Measurements from ENCODE around the gene DNAH11. TPM values are rescaled to one million over a fixed set of nuclear protein-coding genes. Genes with fewer than 3 reads are reported as not detected.
"Not testable (repeated sequence)": the region's sequence is repeated elsewhere in the genome, so short reads cannot be mapped to it uniquely, and the experiment has no call there.

Gene DNAH11
- polyA plus RNA-seq, 1 experiment: not detected

DNA sequence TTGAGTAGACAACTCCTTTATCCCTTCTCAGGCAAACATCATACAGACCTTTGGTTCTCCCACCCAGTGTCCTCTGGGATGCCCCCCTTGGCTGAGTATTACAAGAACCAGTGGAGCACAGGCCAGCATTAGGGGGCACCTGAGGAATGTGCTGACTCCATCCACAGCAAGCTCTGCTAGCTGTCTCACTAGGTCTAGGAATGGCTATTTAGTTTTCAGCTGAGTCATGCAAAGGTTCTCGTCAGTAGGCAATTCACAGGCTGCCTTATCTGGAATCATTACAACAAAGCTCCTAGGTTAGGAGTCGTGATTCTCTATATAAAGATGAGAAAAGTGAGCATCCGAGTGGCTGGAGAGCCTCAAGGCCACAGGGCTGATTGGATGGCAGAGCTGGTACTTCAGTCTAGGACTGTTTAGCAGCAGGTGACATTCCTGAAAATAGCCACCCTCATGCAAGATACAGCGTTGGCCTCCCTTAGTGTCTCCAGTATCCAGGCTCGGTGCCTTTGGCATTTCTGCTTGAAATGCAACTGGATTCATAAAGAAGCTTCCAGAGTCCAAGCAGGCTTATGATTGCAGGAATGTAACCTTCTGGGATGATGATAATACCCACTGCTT, 327.1 kb downstream of the DNAH11 start:
- Histone ChIP-seq H3K27ac (ENCODE audit: low read depth, low read length) (no peak overlapping the region), H3K4me3 (ENCODE audit: low read depth, low read length) (no peak overlapping the region), H3K9me3 (ENCODE audit: control insufficient read depth, insufficient read depth, low read length) (no peaks in the 10 kb centered on the region), H3K27me3 (ENCODE audit: control insufficient read depth, insufficient read depth, low read length) (no peaks in the 10 kb centered on the region)
- ChIA-PET CTCF (no interaction called here), POLR2A (no interaction called here)
- DNase-seq (ENCODE audit: low read depth, low spot score): no peak
- no peak for TF ChIP-seq CTCF (IDR thresholded peaks at IDR 0.05; ENCODE audit: low read depth, low read length)

DNA sequence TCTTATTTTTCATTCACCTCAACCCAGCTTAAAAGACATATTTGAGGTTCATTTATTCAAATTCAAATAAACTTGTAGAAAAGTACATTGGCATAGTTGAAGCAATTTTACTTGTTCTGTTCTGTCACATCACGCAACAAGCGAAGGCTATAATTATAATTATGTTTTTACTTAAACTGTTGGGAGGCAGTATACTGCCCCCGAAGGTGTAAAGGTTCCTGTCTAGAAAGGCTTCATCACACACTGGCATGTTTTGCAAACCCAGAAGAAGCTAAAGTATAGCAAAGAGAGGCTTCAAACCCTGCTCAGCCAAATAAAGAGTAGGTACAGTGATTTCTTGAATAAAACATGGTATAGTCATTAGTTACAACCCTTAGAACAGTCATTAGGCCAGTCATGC, 340.2 kb downstream of the DNAH11 start:
- DNase-seq (ENCODE audit: low read depth, low spot score): no peak
- H3K27ac ChIP-seq (ENCODE audit: low read depth, low read length): no peak overlapping the region
- no peaks in the 10 kb centered on the region for H3K27me3 ChIP-seq (ENCODE audit: control insufficient read depth, insufficient read depth, low read length)
- TF ChIP-seq CTCF (IDR thresholded peaks at IDR 0.05; ENCODE audit: low read depth, low read length): no peak
- ChIA-PET CTCF (no interaction called here), POLR2A (no interaction called here)
- no peaks in the 10 kb centered on the region for H3K9me3 ChIP-seq (ENCODE audit: control insufficient read depth, insufficient read depth, low read length)
- no peak overlapping the region for H3K4me3 ChIP-seq (ENCODE audit: low read depth, low read length)

GRCh38 chr7:21883501-21883900, 340.7 kb downstream of the DNAH11 start:
- CTCF ChIA-PET; POLR2A ChIA-PET; H3K4me3 ChIP-seq (ENCODE audit: low read depth, low read length); DNase-seq (ENCODE audit: low read depth, low spot score); H3K27ac ChIP-seq (ENCODE audit: low read depth, low read length); H3K9me3 ChIP-seq (ENCODE audit: control insufficient read depth, insufficient read depth, low read length); H3K27me3 ChIP-seq (ENCODE audit: control insufficient read depth, insufficient read depth, low read length): not testable (repeated sequence)

DNA sequence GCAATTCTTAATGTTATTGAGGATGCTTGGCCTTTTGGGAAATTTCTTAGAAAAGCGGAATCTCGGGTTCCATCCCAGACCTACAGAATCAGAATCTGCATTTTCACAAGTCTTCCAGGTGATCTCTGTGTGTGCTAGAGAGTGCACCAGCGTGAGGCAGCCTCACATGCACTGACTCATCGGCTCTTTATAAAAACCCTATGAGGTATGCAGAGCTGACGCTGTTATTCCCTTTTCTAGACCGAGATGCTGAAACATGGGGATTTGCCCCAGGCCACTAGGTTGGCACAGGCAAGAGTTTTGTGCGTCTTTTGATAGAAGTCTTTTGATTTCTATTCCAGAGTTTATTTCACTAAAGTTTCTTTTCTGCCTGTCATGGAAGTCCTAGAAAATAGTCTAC, 341.7 kb downstream of the DNAH11 start:
- Histone ChIP-seq H3K27me3 (ENCODE audit: control insufficient read depth, insufficient read depth, low read length) (no peaks in the 10 kb centered on the region), H3K4me3 (ENCODE audit: low read depth, low read length) (no peak overlapping the region), H3K9me3 (ENCODE audit: control insufficient read depth, insufficient read depth, low read length) (no peaks in the 10 kb centered on the region), H3K27ac (ENCODE audit: low read depth, low read length) (no peak overlapping the region)
- TF ChIP-seq CTCF (IDR thresholded peaks at IDR 0.05; ENCODE audit: low read depth, low read length): no peak
- ChIA-PET POLR2A (no interaction called here), CTCF (no interaction called here)
- no peak for DNase-seq (ENCODE audit: low read depth, low spot score)

DNA sequence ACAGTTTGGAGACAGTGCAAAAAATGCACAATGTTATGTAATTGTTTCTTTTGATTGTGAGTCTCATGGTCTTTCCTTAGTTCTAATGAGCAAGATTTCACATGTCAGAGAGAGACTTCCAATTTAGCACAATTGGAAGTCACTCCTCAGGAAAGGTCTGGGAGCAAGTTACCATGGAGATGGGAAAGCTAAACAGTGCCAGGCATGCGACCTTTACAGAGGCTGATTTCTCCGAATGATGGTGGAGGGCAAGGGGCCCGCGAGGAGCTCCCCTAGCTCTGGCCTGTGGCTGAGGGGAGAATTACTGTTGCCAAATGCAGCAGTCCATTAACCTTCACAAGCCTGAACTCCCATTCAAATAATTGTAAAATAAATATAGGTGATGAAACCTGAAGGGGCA, 343.6 kb downstream of the DNAH11 start:
- Histone ChIP-seq H3K27me3 (ENCODE audit: control insufficient read depth, insufficient read depth, low read length) (no peaks in the 10 kb centered on the region), H3K27ac (ENCODE audit: low read depth, low read length) (no peak overlapping the region), H3K9me3 (ENCODE audit: control insufficient read depth, insufficient read depth, low read length) (no peaks in the 10 kb centered on the region), H3K4me3 (ENCODE audit: low read depth, low read length) (no peak overlapping the region)
- DNase-seq (ENCODE audit: low read depth, low spot score): no peak
- POLR2A ChIA-PET: no interaction called here
- no peak for TF ChIP-seq CTCF (IDR thresholded peaks at IDR 0.05; ENCODE audit: low read depth, low read length)
- CTCF ChIA-PET: no interaction called here

DNA sequence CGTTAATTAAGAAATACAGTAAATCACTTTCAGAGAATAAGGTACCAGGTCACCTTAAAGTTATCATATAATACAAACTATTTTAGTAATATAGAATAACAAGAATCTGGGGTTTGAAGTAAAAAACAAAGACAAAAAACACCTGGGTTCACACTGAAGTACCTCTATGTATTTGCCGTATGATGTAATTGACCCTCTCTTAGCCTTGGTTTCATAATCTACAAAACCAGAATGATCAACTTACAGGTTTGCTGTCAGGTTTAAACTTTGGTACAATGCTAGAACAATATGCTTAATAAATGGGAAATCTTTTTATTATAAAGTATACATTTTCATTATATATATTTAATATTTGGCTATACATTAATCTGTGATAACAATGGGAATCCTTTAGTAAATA, 344.5 kb downstream of the DNAH11 start:
- POLR2A ChIA-PET: no interaction called here
- TF ChIP-seq CTCF (IDR thresholded peaks at IDR 0.05; ENCODE audit: low read depth, low read length): no peak
- CTCF ChIA-PET: no interaction called here

More for the DNA sequence above, 344.5 kb downstream of the DNAH11 start:
- no peaks in the 10 kb centered on the region for H3K27me3 ChIP-seq (ENCODE audit: control insufficient read depth, insufficient read depth, low read length)
- H3K27ac ChIP-seq (ENCODE audit: low read depth, low read length): no peak overlapping the region
- DNase-seq (ENCODE audit: low read depth, low spot score): no peak
- H3K4me3 ChIP-seq (ENCODE audit: low read depth, low read length): no peak overlapping the region
- no peaks in the 10 kb centered on the region for H3K9me3 ChIP-seq (ENCODE audit: control insufficient read depth, insufficient read depth, low read length)

All from AG04450 (cell line).